Measurements from ENCODE around the gene OSTN. TPM values are rescaled to one million over a fixed set of nuclear protein-coding genes. Genes with fewer than 3 reads are reported as not detected.
"Not testable (repeated sequence)": the region's sequence is repeated elsewhere in the genome, so short reads cannot be mapped to it uniquely, and the experiment has no call there.

OSTN gene
- polyA plus RNA-seq, 1 donor from 2014 or later = not detected

GRCh38 chr3:191263850-191264249 lies 64.8 kb downstream of the OSTN start:
- peaks cover 39 to 49% (median 40%) of the 10 kb centered on the region in 3 donors for H3K4me1 Mint-ChIP-seq
- H3K27ac Mint-ChIP-seq = peak overlapping the region; percentile 0 to 42 (median 13)
- H3K36me3 Mint-ChIP-seq = peaks cover 4% of the 10 kb centered on the region
- no peaks in the 10 kb centered on the region for H3K27me3 Mint-ChIP-seq
- H3K9me3 Mint-ChIP-seq = peaks cover 0 to 5% (median 0%) of the 10 kb centered on the region in 3 donors
- peak overlapping the region in 3 of 4 donors; percentile 23 to 68 (median 46) for H3K4me3 Mint-ChIP-seq

GRCh38 chr3:191268737-191269136 lies 69.7 kb downstream of the OSTN start:
- Mint-ChIP-seq H3K27me3 (peaks cover 2% of the 10 kb centered on the region), H3K4me1 (peaks cover 42 to 47% (median 47%) of the 10 kb centered on the region in 3 donors), H3K36me3 (peaks cover 3% of the 10 kb centered on the region), H3K9me3 (peaks cover 0 to 12% (median 3%) of the 10 kb centered on the region in 3 donors), H3K4me3 (peak overlapping the region in 2 of 4 donors; percentile 49 to 83), H3K27ac (peak overlapping the region; percentile 64 to 94 (median 92))

GRCh38 chr3:191269289-191270085 lies 70.4 kb downstream of the OSTN start:
- Mint-ChIP-seq H3K36me3 (peaks cover 3% of the 10 kb centered on the region), H3K4me3 (peak overlapping the region; percentile 49 to 83 (median 58)), H3K9me3 (peaks cover 0 to 12% (median 3%) of the 10 kb centered on the region in 3 donors), H3K27me3 (peaks cover 2% of the 10 kb centered on the region), H3K27ac (peak overlapping the region; percentile 64 to 94 (median 92)), H3K4me1 (peaks cover 41 to 43% (median 42%) of the 10 kb centered on the region in 3 donors)

- H3K4me1 Mint-ChIP-seq = peaks cover 15 to 20% (median 20%) of the 10 kb centered on the region in 3 donors
- not testable (repeated sequence) for H3K36me3 Mint-ChIP-seq, H3K9me3 Mint-ChIP-seq, H3K27me3 Mint-ChIP-seq
- H3K4me3 Mint-ChIP-seq = peak overlapping the region; percentile 78 to 83 (median 80)
- H3K27ac Mint-ChIP-seq = peak overlapping the region in 2 of 3 donors; percentile 25 to 42
These were observed 76.2 kb downstream of the OSTN start for GRCh38 chr3:191275244-191275643.

- peaks cover 0 to 8% (median 3%) of the 10 kb centered on the region in 3 donors for H3K9me3 Mint-ChIP-seq
- no peaks in the 10 kb centered on the region for H3K27me3 Mint-ChIP-seq
- H3K4me1 Mint-ChIP-seq = peaks cover 14 to 20% (median 18%) of the 10 kb centered on the region in 3 donors
- peak overlapping the region in 3 of 4 donors; percentile 78 to 83 (median 80) for H3K4me3 Mint-ChIP-seq
- H3K27ac Mint-ChIP-seq = peak overlapping the region in 2 of 3 donors; percentile 25 to 42
- peaks cover 3% of the 10 kb centered on the region for H3K36me3 Mint-ChIP-seq
These were observed 76.7 kb downstream of the OSTN start for GRCh38 chr3:191275751-191276150.

- Mint-ChIP-seq H3K27ac (no peak overlapping the region), H3K4me1 (peaks cover 14 to 22% (median 17%) of the 10 kb centered on the region in 3 donors), H3K27me3 (no peaks in the 10 kb centered on the region), H3K9me3 (peaks cover 0 to under 1% (median 0%) of the 10 kb centered on the region in 3 donors), H3K36me3 (no peaks in the 10 kb centered on the region), H3K4me3 (no peak overlapping the region)
These were observed 81.1 kb downstream of the OSTN start for GRCh38 chr3:191280111-191280510.

- Mint-ChIP-seq H3K9me3 (peaks cover 0 to 2% (median 0%) of the 10 kb centered on the region in 3 donors), H3K27me3 (no peaks in the 10 kb centered on the region), H3K4me3 (no peak overlapping the region), H3K4me1 (peaks cover 10 to 20% (median 11%) of the 10 kb centered on the region in 3 donors), H3K36me3 (no peaks in the 10 kb centered on the region), H3K27ac (no peak overlapping the region)
These were observed 81.8 kb downstream of the OSTN start for GRCh38 chr3:191280882-191281281.

- H3K4me3 Mint-ChIP-seq = peak overlapping the region in 1 of 4 donors; percentile 20
These were observed 83.5 kb downstream of the OSTN start for GRCh38 chr3:191282251-191283185.

GRCh38 chr3:191283400-191283799 lies 84.4 kb downstream of the OSTN start:
- Mint-ChIP-seq H3K36me3 (no peaks in the 10 kb centered on the region), H3K27ac (no peak overlapping the region), H3K4me1 (peaks cover 17 to 25% (median 17%) of the 10 kb centered on the region in 3 donors), H3K27me3 (no peaks in the 10 kb centered on the region), H3K4me3 (peak overlapping the region in 1 of 4 donors; percentile 20), H3K9me3 (peaks cover 2 to 5% (median 2%) of the 10 kb centered on the region in 3 donors)

More at GRCh38 chr3:191282251-191283185, 83.5 kb downstream of the OSTN start:
- Mint-ChIP-seq H3K9me3 (peaks cover under 1 to 2% (median 1%) of the 10 kb centered on the region in 3 donors), H3K27ac (no peak overlapping the region), H3K4me1 (peaks cover 15 to 25% (median 16%) of the 10 kb centered on the region in 3 donors), H3K36me3 (no peaks in the 10 kb centered on the region), H3K27me3 (no peaks in the 10 kb centered on the region)

- peak overlapping the region; percentile 66 to 96 (median 96) for H3K27ac Mint-ChIP-seq
- no peaks in the 10 kb centered on the region for H3K27me3 Mint-ChIP-seq
- H3K4me3 Mint-ChIP-seq = peak overlapping the region; percentile 34 to 89 (median 72)
- H3K36me3 Mint-ChIP-seq = no peaks in the 10 kb centered on the region
- H3K4me1 Mint-ChIP-seq = peaks cover 29 to 37% (median 32%) of the 10 kb centered on the region in 3 donors
- H3K9me3 Mint-ChIP-seq = peaks cover 0 to 5% (median 2%) of the 10 kb centered on the region in 3 donors
These were observed 91.4 kb downstream of the OSTN start for GRCh38 chr3:191290311-191291025.

GRCh38 chr3:191292243-191293015 lies 93.4 kb downstream of the OSTN start:
- Mint-ChIP-seq H3K36me3 (no peaks in the 10 kb centered on the region), H3K4me1 (peaks cover 24 to 34% (median 29%) of the 10 kb centered on the region in 3 donors), H3K4me3 (peak overlapping the region in 3 of 4 donors; percentile 23 to 71 (median 33)), H3K27ac (peak overlapping the region; percentile 63 to 77 (median 72)), H3K9me3 (peaks cover 0 to 5% (median 2%) of the 10 kb centered on the region in 3 donors), H3K27me3 (no peaks in the 10 kb centered on the region)

GRCh38 chr3:191294291-191294690 lies 95.2 kb downstream of the OSTN start:
- peaks cover 32 to 44% (median 40%) of the 10 kb centered on the region in 3 donors for H3K4me1 Mint-ChIP-seq

GRCh38 chr3:191296041-191296541 lies 97.0 kb downstream of the OSTN start:
- H3K4me3 Mint-ChIP-seq = no peak overlapping the region
- H3K9me3 Mint-ChIP-seq = no peaks in the 10 kb centered on the region
- no peaks in the 10 kb centered on the region for H3K27me3 Mint-ChIP-seq
- H3K36me3 Mint-ChIP-seq = no peaks in the 10 kb centered on the region
- H3K27ac Mint-ChIP-seq = no peak overlapping the region
- H3K4me1 Mint-ChIP-seq = peaks cover 30 to 43% (median 43%) of the 10 kb centered on the region in 3 donors

More at GRCh38 chr3:191294291-191294690, 95.2 kb downstream of the OSTN start:
- Mint-ChIP-seq H3K27ac (peak overlapping the region in 1 of 3 donors; percentile 7), H3K27me3 (no peaks in the 10 kb centered on the region), H3K9me3 (no peaks in the 10 kb centered on the region), H3K36me3 (no peaks in the 10 kb centered on the region), H3K4me3 (peak overlapping the region in 1 of 4 donors; percentile 65)
